Daoy (cell line): ENCODE measurements around the gene DNAJC13. TPM values are rescaled to one million over a fixed set of nuclear protein-coding genes. Genes with fewer than 3 reads are reported as not detected.
"Not testable (repeated sequence)": the region's sequence is repeated elsewhere in the genome, so short reads cannot be mapped to it uniquely, and the experiment has no call there.

Source experiments
- DNase-seq: peaks from one replicate; pipeline ENCODE4 v3.0.0-alpha.2; 2015; ENCODE audit warnings: low read depth
- total RNA-seq: library from RNA; depleted of rRNA; stranded (reverse); fragments of >200 nt; shearing (Covaris generic); gene quantifications from 2 replicates; pipeline ENCODE4 v1.2.3, GENCODE V29; 2014

The DNAJC13 gene
- total RNA-seq, 1 experiment from 2014 or later, result 31.3 TPM

DNA sequence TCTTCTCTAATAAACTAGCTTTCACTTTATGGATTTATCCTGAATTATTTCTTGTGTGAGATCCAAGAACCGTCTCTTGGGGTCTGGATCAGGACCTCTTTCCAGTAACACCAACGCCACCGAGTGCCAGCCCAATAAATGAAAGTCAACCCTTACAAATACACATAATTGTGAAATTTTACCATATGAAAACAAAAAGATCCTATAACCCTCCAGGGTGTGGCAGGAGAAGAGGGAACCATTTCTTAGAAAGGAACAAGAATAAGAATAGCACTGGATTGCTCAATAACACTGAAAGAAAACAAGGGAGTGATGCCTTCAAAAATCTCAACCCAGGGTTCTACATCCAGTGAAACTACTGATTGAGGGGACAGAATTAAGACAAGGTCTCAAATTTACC lies 128.2 kb downstream of the DNAJC13 start:
- no peak for DNase-seq

DNA sequence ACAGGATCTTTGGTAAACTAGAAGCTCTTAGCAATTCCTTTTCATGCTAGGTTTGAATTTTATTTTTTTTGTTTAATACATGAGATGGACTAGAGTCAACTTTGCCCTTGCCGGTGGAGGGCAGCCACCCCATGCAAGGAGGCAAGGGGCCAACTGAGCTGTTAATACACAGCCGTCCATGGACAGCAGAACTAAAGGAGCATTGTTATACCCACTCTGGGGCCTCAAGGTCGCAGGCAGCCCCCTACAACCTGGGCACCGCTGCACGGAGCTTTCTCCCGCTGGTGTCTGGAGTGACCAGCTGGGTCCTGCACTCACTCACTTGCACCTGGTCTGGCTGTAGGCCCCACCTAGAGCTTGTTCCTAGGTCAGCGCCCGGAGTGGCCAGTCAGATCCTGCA lies 131.9 kb downstream of the DNAJC13 start:
- no peak for DNase-seq

DNA sequence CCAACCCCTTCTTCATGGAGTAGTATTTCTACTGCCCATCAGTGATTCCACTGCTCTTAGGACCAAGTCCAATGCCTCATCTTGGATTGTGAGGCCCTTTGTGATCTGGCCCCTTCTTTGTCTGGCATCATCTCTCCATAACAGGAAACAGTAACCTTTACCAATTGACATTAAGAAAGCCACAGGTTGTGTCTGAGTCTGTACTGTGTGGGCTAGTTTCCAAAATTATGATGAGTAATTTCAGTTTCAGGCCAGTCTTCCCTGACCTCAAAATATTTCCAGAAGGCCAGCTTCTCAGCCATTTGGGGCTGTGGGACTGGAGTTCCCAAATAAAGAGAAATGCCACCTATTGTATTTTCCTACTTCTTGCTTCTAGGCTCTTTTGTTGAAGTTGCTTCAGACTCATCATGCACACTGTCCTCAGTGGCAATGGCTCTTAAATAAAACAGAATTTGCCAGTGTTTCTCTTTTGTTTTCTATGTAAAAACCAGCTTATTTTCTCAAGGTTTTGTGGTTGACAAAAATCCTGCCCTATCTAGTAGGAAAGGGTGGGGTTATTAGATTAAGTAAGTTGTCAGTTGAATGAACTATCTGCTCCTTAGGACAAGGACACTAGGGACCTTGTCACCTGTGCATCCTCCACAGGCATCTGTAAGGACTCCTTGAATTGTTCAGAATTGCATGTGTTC lies 132.7 kb downstream of the DNAJC13 start:
- peak; percentile 51 for DNase-seq

- no peak for DNase-seq
These were observed 133.4 kb downstream of the DNAJC13 start for GRCh38 chr3:132550579-132551305.

GRCh38 chr3:132553826-132554225 lies 136.5 kb downstream of the DNAJC13 start:
- DNase-seq, result no peak

DNA sequence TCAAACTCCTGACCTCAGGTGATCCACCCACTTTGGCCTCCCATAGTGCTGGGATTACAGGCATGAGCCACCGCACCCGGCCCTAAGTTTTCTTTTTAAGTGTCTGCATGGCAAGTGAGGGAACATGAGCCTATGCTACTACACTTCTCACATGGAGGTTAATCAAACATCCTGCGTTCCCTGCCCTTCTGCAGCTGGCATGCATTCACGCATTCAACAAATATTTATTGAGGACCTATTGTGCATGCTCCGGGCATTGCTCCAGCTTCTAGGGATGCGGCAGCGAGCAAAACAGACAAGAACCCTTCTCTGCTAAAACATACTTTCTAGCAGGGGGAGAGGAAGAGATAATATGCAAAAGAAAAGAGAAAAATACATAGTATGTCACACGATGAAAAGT lies 137.1 kb downstream of the DNAJC13 start:
- no peak for DNase-seq

DNA sequence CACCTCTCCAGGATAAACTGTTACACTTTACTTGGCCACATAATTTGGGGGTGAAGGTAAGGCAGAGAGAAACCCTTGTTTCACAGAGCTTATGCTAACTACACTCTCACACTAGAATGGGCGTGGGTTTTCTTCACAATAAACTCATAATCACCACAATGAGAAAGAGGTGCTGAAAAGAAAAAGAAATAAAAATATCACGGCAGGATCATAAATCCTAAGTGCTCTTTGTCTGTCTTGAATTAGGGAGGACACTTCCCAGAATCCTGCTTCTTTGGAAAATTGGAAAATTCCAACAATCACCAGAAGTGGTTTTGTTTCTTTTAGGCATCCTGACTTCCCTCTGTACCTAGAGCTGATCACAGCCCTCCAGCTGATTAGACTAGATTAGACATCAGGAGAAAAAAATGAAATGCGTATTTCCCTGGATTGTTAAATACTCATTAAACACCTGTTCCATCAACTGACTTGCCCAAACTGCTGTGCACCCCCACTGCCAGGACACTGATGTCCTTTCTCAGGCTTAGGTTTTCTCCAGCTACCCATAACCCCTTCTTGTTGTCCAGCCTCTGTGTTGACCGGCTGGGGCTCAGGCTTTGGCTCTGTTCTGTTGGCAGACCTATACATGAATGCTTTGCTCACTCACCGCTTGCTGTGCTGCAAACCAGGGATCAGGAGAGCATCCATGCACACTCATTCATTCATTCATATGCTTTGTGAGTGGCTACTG lies 138.2 kb downstream of the DNAJC13 start:
- DNase-seq, result no peak

- not testable (repeated sequence) for DNase-seq
These were observed 138.7 kb downstream of the DNAJC13 start for GRCh38 chr3:132556036-132556386.

DNA sequence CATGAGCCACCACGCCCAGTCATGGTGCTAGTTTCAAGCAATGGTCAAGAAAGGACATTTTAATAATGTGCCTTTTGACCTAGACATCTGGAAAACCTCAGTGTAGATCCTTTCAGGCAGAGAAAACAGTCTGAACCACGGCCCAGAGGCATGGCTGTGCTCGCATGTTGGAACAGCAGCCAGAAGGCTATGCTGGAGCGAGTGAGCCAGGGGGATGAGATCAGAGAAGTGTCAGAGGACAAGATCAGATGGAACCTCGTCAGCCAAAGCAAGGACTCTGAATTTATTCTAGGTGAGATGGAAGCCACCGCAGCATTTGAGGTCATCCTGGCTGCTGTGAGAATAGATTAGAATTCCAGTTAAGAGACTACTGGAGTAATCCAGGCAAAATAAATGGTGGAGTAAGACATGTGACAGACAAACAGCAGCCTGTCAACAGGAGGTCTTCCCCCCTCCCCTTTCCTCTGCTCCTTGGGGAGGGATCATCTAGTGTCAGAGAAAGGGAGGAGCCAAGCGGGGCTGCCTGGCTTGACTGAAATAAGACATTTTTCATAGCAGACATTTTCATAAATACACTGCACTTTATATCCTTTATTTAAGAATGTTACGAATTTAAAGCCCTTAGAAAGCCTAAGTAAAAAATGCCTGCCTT lies 139.3 kb downstream of the DNAJC13 start:
- no peak for DNase-seq

- no peak for DNase-seq
These were observed 143.7 kb downstream of the DNAJC13 start for GRCh38 chr3:132561003-132561402.

- DNase-seq, result no peak
These were observed 146.2 kb downstream of the DNAJC13 start for GRCh38 chr3:132563420-132564069.

DNA sequence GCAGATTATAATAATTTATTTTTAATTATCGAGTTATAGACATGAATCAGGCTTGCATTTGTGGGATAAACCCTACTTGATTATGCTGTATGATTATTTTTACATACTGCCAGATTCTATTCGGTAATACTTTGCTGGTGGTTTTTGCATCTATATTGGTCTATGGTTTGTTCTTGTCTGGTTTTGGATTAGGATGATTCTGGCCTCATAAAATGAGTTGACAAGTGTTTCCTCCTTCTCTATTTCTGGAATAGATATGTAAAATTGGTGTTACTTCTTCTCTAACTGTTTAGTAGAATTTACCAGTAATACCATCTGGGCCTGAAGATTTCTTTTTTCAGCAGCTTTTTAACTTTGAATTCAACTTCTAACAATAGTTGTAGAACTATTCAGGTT lies 146.8 kb downstream of the DNAJC13 start:
- DNase-seq, result no peak

DNA sequence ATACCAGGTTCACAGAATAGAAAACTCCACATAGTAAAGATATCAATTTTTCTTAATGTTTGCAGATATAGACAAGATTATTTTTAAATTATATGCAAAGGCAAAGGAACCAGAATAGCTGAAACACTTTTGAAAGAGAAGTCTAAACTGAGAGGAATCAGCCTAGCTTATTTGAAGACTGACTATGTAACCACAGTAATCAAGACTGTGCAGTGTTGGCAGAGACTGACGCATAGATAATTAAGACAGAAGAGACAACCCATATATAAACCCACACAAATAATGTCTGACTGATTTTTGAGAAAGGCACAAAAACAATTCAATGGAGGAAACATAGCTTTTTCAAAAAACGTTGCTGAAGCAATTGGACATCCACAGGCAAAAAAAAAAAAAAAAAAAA lies 151.1 kb downstream of the DNAJC13 start:
- no peak for DNase-seq

DNA sequence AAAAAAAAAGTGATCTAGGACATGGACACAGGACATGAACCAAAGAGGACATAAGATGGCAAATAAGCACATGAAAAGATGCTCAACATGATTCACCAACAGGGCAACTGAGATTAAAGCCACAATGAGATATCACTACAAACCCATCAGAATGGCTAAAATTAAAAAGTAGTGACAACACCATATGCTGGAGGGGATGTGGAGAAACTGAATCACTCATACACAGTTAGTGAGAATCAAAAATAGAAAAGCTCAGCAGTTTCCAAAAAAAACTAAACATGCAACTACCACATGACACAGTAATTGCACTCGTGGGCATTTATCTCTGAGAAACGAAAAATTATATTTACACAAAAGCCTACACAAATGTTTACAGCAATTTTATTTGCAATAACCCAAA lies 151.9 kb downstream of the DNAJC13 start:
- DNase-seq, result no peak

GRCh38 chr3:132569580-132569979 lies 152.3 kb downstream of the DNAJC13 start:
- DNase-seq, result no peak

GRCh38 chr3:132570016-132570415 lies 152.7 kb downstream of the DNAJC13 start:
- no peak for DNase-seq

DNA sequence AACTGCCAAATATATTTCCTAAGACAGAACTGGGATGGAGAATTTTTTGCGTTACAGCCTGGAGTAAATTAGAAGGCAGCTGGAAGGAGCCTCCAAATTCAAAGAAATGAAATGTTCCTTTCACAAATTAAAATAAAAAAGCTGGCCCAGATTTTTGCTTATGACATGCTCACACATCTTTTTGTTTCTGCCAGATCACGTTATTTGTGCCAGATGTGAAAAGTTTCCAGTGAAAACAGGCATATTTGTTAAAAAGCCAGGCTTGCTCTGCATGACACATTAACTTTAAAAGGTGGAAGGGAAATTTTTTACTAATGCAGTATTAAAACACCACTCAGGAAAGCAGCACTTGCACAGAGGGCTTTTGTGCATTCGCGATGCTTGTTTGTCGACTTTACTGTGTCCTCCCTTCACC lies 156.5 kb downstream of the DNAJC13 start:
- no peak for DNase-seq

DNA sequence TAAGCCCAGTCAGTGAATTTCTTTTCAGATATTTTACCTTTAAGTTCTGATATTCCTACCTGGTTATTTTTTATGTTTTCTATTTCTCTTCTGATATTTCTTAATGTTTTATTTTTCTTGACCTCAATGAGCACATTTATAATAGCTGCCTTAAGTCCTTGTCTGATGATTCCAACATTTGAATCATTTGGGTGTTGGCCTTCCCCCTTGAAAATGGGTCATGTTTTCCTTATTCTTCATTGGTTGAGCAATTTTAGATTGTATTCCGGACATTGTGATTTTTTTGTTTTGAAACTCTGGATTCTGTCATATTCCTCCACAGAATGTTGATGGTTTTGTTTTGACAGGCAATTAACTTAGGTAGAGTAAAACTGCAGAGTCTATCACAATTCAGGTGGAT lies 170.1 kb downstream of the DNAJC13 start:
- no peak for DNase-seq
